Measurements from ENCODE around the gene SMYD3. TPM values are rescaled to one million over a fixed set of nuclear protein-coding genes. Genes with fewer than 3 reads are reported as not detected.
A peak's percentile ranks its signal among the peaks of the same experiment; 100 is the strongest.

SMYD3 gene
- total RNA-seq, 6 experiments from 2014 or later, result 6.3 to 10.0 (median 6.6) TPM

- Histone ChIP-seq H3K9me3 (no peaks in the 10 kb centered on the region), H3K27ac (no peak overlapping the region), H3K36me3 (no peaks in the 10 kb centered on the region), H3K27me3 (no peaks in the 10 kb centered on the region), H3K4me3 (no peak overlapping the region), H3K4me1 (peaks cover 0 to 23% (median 7%) of the 10 kb centered on the region in 4 donors)
- no peak for DNase-seq
- intact Hi-C loops (cut with DNase I), result no loop called here
- 51% methylated on average over 6 of the region's 6 CpGs for WGBS (ENCODE audit: insufficient coverage, low coverage, low lambda C conversion rate, missing lambda C conversion rate)
- TF ChIP-seq, protein P1, sequence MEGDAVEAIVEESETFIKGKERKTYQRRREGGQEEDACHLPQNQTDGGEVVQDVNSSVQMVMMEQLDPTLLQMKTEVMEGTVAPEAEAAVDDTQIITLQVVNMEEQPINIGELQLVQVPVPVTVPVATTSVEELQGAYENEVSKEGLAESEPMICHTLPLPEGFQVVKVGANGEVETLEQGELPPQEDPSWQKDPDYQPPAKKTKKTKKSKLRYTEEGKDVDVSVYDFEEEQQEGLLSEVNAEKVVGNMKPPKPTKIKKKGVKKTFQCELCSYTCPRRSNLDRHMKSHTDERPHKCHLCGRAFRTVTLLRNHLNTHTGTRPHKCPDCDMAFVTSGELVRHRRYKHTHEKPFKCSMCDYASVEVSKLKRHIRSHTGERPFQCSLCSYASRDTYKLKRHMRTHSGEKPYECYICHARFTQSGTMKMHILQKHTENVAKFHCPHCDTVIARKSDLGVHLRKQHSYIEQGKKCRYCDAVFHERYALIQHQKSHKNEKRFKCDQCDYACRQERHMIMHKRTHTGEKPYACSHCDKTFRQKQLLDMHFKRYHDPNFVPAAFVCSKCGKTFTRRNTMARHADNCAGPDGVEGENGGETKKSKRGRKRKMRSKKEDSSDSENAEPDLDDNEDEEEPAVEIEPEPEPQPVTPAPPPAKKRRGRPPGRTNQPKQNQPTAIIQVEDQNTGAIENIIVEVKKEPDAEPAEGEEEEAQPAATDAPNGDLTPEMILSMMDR (IDR thresholded peaks at IDR 0.05), result no peak
- no peak for TF ChIP-seq POLR2A (IDR thresholded peaks at IDR 0.05)
- ATAC-seq, result peak in 3 of 4 donors; percentile 38 to 47 (median 44)
Observed at GRCh38 chr1:246301553-246302250, 205.4 kb downstream of the SMYD3 start.

GRCh38 chr1:246300626-246301549 lies 206.2 kb downstream of the SMYD3 start:
- DNase-seq, result no peak
- ATAC-seq, result peak; percentile 37 to 70 (median 62)
- H3K27ac ChIP-seq, result no peak overlapping the region
- TF ChIP-seq, protein P1 (IDR thresholded peaks at IDR 0.05), result no peak
- no peak for TF ChIP-seq POLR2A (IDR thresholded peaks at IDR 0.05)
- H3K36me3 ChIP-seq, result no peaks in the 10 kb centered on the region
- no peak overlapping the region for H3K4me3 ChIP-seq
- 28% methylated on average over 6 of the region's 6 CpGs for WGBS (ENCODE audit: insufficient coverage, low coverage, low lambda C conversion rate, missing lambda C conversion rate)
- H3K9me3 ChIP-seq, result no peaks in the 10 kb centered on the region
- no peaks in the 10 kb centered on the region for H3K27me3 ChIP-seq
- intact Hi-C loops (cut with DNase I), result no loop called here
- H3K4me1 ChIP-seq, result peaks cover 0 to 23% (median 7%) of the 10 kb centered on the region in 4 donors

GRCh38 chr1:246297279-246298265 lies 209.5 kb downstream of the SMYD3 start:
- no peaks in the 10 kb centered on the region for H3K9me3 ChIP-seq
- 75% methylated on average over 5 of the region's 5 CpGs for WGBS (ENCODE audit: insufficient coverage, low coverage, low lambda C conversion rate, missing lambda C conversion rate)
- peaks cover 0 to 23% (median 7%) of the 10 kb centered on the region in 4 donors for H3K4me1 ChIP-seq
- ATAC-seq (no peak), DNase-seq (no peak)
- H3K36me3 ChIP-seq, result no peaks in the 10 kb centered on the region
- TF ChIP-seq, protein P1 (IDR thresholded peaks at IDR 0.05), result no peak
- no peak for TF ChIP-seq POLR2A (IDR thresholded peaks at IDR 0.05)
- no peak overlapping the region for H3K27ac ChIP-seq
- H3K4me3 ChIP-seq, result no peak overlapping the region
- intact Hi-C loops (cut with DNase I), result no loop called here
- no peaks in the 10 kb centered on the region for H3K27me3 ChIP-seq

GRCh38 chr1:246295968-246296367 lies 211.1 kb downstream of the SMYD3 start:
- DNase-seq, result no peak
- WGBS (ENCODE audit: insufficient coverage, low coverage, low lambda C conversion rate, missing lambda C conversion rate), result 45% methylated on average over 5 of the region's 5 CpGs

More at GRCh38 chr1:246295968-246296367, 211.1 kb downstream of the SMYD3 start:
- H3K9me3 ChIP-seq, result no peaks in the 10 kb centered on the region
- intact Hi-C loops (cut with DNase I), result no loop called here
- no peaks in the 10 kb centered on the region for H3K36me3 ChIP-seq
- TF ChIP-seq, protein P1 (IDR thresholded peaks at IDR 0.05), result no peak
- no peak for TF ChIP-seq POLR2A (IDR thresholded peaks at IDR 0.05)
- H3K27me3 ChIP-seq, result no peaks in the 10 kb centered on the region
- peak in 3 of 4 donors; percentile 51 to 65 (median 52) for ATAC-seq
- no peak overlapping the region for H3K4me3 ChIP-seq
- H3K27ac ChIP-seq, result no peak overlapping the region
- peaks cover 0 to 11% (median 1%) of the 10 kb centered on the region in 4 donors for H3K4me1 ChIP-seq
